Activated gamma-delta T cell treated with anti-CD3 and anti-CD28 coated beads, Interleukin-2, amount 50 U/mL, for 16 hours (primary cell): ENCODE measurements around the gene ABCC3.
"Not testable (repeated sequence)": the region's sequence is repeated elsewhere in the genome, so short reads cannot be mapped to it uniquely, and the experiment has no call there.

Experiments
- DNase-seq: peaks from one replicate; pipeline ENCODE4 v3.0.0-alpha.2; 2020; ENCODE audit warnings: low read depth

ABCC3 gene

GRCh38 chr17:50707289-50708049 is 72.8 kb downstream of the ABCC3 start, which contains the start of gene ANKRD40:
Gene ANKRD40 (minus strand): TSS chr17:50707914. CDS start chr17:50707654, 260 bp downstream.
- DNase-seq = peak; percentile 85

DNA sequence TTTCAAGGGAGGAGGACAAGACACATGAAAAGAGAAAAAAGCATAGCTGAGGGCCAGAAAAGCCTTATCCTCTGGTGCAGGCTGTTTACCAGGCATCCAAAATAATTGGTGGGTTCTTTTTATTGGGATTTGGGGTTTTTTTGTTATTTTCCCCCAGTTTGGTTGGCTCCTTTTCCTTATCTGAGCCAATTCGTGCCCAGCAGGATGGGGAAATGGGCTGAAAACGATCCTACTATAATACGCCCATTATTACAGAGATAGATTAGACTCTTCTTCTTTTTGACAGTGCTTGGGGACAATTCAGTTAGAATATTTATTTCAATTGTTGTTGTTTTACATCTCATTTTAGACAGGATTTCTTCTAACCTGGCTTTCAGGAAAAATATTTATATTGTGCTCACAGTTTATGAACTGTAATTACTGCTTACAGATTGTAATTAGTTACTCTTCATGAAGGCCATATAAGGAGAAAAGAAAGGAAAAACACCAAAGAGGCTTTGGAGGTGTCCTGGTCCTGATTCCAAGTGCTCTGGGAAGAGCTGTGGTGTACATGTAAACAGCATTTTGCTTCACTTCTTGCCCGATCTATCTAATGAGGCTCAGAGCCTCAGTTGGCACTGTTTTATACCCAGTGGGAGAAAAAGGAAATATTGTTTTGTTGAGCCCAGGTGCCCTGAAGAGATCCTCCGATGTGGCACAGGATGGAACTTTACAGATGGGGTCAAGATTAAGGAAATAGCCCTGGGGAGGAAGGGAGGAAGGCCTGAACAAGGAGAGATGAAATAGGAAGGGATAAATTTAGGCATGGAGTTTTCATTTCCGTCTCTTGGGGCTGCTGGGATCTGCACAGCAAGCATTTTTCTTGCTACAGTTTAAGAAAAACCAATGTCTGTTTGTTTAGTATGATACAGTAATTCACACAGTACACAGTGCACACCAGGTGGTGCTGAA is 73.6 kb downstream of the ABCC3 start:
- no peak for DNase-seq

DNA sequence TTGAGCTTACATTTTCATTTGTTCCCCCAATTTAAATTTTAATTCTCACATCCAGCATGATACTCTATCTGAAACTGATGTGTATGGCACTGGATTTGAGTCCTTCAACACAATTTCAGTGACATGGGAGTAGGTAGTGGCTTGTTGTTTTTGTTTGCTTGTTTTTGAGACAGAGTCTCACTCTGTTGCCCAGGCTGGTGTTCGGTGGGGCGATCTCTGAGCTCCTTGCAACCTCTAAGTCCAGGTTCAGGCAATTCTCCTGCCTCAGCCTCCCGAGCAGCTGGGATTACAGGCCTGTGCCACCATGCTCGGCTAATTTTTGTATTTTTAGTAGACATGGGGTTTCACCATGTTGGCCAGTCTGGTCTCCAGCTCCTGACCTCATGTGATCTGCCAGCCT is 74.4 kb downstream of the ABCC3 start:
- not testable (repeated sequence) for DNase-seq

DNA sequence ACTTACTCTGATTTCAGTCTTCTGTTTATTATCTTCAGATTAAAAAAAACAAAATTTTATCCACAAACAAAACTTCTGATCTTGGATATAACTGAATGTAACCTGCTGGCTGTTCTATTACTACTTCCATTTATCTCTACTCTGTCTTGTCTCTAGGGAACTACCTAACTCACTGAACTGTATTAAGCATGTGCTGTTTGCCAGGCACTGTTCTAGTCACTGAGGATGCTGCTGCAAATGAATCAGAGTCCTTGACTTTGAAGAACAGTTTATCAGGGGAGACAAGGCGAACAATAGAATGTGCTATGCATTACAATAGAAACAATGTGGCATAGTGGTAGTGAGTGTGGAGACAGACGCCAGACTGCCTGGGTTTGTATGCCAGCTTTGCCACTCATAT is 75.3 kb downstream of the ABCC3 start:
- no peak for DNase-seq

- no peak for DNase-seq
These were observed 76.0 kb downstream of the ABCC3 start for GRCh38 chr17:50710650-50711049.

DNA sequence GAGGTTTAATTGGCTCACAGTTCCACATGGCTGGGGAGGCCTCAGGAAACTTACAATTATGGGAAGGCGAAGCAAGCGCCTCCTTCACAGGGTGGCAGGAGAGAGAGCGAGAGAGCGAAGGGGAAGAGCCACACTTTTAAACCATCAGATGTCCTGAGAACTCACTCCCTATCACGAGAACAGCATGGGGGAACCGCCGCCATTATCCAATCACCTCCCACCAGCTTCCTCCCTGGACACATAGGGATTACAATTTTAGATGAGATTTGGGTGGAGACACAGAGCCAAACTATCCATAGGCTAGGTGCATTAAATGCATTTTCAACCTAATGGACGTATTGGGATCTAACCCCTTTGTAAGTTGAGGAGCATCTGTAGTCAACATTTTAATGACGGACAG is 78.0 kb downstream of the ABCC3 start:
- DNase-seq = no peak

- no peak for DNase-seq
These were observed 80.8 kb downstream of the ABCC3 start for GRCh38 chr17:50715471-50715870.

- DNase-seq = peak; percentile 87
These were observed 84.7 kb downstream of the ABCC3 start, which contains the start of gene LUC7L3 for GRCh38 chr17:50719144-50719923. Gene LUC7L3 (plus strand): TSS chr17:50719603. CDS start chr17:50719733, 130 bp downstream.

DNA sequence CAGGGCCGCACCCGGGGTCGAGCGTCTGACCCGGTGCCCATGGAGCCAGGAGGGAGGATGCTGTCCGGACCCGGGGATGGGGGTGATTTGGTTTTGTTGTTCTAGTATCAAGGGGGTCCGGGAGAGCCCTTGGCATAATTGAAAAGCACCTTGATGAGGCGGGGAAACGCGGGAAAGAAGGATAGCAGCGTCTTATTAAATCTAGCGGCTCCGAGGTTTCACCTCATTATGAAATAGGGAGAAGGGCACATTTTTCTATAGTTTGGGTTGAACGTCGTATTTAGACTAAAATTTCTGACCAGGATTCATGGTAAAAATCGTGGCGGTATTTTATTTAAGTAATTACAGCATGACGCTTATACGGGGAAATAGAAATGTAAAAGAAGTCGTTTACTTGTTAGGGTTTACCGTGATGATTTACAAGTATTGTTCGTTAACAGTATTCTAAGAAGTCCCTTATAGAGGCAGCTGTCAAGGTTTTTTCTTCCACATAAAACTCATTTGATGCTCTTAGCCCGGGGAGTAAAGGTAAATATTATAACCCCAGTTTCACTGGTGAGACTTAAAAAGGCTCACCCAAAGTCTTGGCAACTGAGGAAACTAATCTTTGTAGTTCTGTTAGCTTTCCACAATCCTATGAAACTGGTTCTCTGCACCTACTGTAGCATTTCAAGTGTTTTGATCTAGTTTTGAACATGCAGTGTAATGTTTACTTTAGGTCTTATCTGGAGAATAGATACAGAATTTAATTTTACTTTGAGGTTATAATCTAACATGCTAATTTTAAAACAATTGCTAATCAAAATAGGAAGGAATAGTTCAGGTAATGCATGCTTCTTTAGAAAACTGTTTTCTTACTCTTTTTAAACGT is 85.5 kb downstream of the ABCC3 start:
- DNase-seq = no peak

DNA sequence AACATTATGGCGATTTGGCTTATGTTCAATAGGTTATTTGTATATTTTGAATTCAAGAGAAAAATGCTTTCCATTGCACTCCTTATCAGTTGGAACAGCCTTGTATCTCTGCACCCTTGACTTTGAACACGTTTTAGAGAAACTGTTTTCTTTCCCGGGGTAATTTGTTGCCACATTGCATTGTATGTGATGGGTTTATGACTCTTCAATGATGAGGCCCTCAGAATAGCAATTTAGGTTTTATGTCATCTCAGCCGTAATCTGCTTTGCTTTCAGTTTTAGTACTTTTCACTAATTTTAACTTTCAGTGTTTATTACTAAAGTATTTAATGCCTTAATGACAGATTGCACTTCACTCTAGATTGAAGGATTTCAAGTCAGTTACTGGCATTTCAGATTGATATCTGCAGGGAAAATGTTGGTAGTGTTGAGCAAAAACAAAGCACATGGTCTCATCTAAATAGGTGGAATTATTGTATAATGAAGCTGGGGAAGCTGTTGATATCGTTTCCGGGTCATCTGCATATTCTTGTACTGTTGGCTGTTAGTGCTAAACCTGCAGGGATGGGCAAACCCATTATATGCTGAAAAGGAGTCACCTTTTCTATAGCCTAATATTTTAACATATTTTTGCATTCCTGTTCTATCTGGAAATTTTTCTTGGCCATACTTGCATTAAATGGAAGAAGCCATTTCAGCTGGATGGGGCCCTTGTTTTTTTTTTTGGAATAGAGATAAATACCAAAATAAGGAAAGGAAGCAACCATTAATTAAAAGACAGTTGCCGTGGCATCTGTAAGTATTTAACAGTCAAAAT is 86.7 kb downstream of the ABCC3 start:
- no peak for DNase-seq

DNA sequence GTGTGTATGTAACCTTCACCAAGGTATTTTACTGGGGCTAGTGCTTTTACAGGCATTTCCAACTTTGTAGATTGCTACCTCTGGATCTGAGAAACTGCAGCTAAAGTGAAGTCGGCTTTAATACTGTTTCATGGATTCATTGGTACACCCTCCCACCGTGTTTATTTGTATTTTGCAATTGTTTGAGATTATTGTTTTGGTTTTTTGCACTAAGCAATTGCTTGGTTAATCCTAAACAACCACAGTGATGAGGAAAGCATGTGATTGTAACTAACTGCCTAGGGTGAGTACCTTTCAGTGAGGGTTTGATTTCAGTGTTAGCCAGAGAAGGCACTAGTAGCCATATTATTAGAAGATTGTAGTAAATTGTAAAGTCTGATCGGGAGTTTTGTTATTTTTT is 88.1 kb downstream of the ABCC3 start:
- no peak for DNase-seq

DNA sequence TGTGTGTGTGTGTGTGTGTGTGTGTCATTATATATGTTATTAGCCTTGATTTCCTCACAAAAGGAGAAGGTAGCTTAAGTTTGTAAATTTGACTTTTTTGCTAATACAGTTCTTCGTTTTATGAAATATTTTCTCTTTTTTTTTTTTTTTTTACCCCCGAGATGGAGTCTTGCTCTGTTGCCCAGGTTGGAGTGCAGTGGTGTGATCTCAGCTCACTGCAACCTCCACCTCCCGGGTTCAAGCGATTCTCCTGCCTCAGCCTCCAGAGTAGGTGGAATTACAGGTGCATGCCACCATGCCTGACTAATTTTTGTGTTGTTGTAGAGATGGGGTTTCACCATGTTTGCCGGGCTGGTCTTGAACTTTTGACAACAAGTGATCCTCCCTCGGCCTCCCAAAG is 89.9 kb downstream of the ABCC3 start:
- DNase-seq = not testable (repeated sequence)

DNA sequence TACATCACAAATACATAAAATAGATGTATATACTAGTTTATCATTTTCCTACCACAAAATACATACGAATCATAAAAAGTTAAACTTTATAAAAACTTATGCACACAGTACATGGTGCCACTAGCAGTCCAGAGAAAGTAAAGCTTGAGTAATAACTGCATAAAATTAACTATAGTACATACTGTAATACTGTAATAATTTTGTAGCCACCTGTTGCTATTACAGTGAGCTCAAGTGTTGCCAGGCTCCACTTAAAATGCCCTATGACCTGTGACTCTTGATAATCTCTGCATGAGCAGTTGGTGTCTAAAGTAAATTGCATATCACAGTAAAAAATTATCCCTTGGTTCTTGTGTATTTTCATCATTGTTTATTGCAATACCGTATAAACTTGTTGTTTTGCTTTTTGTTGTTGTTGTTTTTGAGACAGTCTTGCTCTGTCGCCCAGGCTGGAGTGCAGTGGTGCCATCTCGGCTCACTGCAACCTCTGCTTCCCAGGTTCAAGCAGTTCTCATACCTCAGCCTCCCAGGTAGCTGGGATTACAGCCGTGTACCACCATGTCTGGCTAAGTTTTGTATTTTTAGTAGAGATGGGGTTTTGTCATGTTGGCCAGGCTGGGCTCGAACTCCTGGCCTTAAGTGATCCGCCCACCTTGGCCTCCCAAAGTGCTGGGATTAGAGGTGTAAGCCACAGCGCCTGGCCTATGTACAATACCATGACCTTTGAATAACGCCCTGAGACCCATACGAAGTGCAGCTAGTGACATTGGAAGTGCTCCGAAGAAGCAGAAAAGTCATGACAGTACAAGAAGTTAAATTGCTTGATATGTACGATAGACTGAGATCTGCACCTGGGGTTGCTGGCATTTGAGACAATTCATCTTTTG is 91.3 kb downstream of the ABCC3 start:
- no peak for DNase-seq

- DNase-seq = no peak
These were observed 93.4 kb downstream of the ABCC3 start for GRCh38 chr17:50728112-50728429.

DNA sequence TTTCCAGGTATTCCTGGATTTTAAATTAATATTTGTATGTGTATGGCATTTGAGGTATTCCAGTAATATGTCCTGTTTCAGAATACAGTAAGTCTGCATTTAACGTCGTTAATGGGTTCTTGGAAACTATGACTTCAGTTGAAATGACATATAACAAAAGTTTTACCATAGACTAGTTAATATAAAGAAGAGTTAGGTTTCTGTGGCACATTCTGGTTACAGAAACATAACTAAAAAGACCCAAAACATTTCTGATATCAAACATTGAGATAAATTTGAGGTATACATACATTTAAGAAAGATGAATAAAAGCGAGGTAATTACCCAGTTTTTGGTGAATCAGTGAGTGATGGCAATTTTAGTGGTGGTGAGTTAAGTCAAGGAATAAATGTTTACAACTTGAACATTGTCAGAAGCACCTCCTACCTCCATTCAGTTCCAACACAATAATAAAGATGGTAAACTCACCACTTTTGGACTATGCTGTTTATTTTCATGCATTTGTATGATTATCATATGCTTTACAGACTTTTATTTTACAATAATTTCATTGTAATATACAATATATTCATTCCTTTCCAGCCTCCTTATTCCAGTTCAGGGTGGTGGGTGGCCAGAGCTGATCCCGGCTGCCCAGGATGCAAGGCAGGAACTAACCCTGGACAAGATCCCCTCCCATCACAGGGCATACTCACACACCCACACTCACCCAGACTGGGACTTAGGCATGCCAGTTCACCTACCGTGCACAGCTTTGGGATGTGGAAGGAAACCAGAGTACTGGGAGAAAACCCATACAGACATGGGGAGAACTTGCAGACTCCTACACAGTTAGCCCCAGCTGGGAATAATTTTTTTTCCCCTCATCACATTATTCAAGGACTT is 94.4 kb downstream of the ABCC3 start:
- no peak for DNase-seq

GRCh38 chr17:50731575-50732460 is 97.1 kb downstream of the ABCC3 start:
- DNase-seq = no peak

GRCh38 chr17:50735287-50735686 is 100.6 kb downstream of the ABCC3 start:
- no peak for DNase-seq
